Measurements from ENCODE around the gene ZNF396.

ZNF396 gene

GRCh38 chr18:35376742-35377695 is at the start of gene ZNF396:
Gene ZNF396, minus strand, starts transcription at chr18:35377337. Its CDS starts 3,045 bp downstream, at chr18:35374292.
- H3K9me3 Mint-ChIP-seq: no peaks in the 10 kb centered on the region
- H3K27me3 Mint-ChIP-seq: no peaks in the 10 kb centered on the region
- peaks cover 5% of the 10 kb centered on the region for H3K4me1 Mint-ChIP-seq
- peaks cover 6% of the 10 kb centered on the region for H3K36me3 Mint-ChIP-seq (ENCODE audit: insufficient read depth)
- peak within 1 kb of the TSS; percentile 76 for H3K27ac Mint-ChIP-seq (ENCODE audit: low read depth)
- peak; percentile 70 for ATAC-seq (replicated peaks; ENCODE audit: extremely low read depth, poor library complexity, severe bottlenecking)
- peak within 1 kb of the TSS; percentile 85 for H3K4me3 Mint-ChIP-seq
- peak; percentile 31 to 49 for DNase-seq (ENCODE audit: low spot score in 2 of 2)

GRCh38 chr18:35426786-35427185 is 49.6 kb upstream of the ZNF396 start:
- H3K27ac Mint-ChIP-seq (ENCODE audit: low read depth): no peak overlapping the region
- ATAC-seq (replicated peaks; ENCODE audit: extremely low read depth, poor library complexity, severe bottlenecking): no peak
- no peaks in the 10 kb centered on the region for H3K9me3 Mint-ChIP-seq
- H3K4me1 Mint-ChIP-seq: no peaks in the 10 kb centered on the region
- DNase-seq (ENCODE audit: low spot score in 2 of 2): no peak
- H3K4me3 Mint-ChIP-seq: no peak overlapping the region
- no peaks in the 10 kb centered on the region for H3K36me3 Mint-ChIP-seq (ENCODE audit: insufficient read depth)
- H3K27me3 Mint-ChIP-seq: peaks cover 9% of the 10 kb centered on the region

GRCh38 chr18:35424356-35424755 is 47.2 kb upstream of the ZNF396 start:
- Mint-ChIP-seq H3K4me3 (no peak overlapping the region), H3K36me3 (ENCODE audit: insufficient read depth) (no peaks in the 10 kb centered on the region), H3K9me3 (no peaks in the 10 kb centered on the region), H3K4me1 (no peaks in the 10 kb centered on the region), H3K27me3 (peaks cover 9% of the 10 kb centered on the region), H3K27ac (ENCODE audit: low read depth) (no peak overlapping the region)
- DNase-seq (ENCODE audit: low spot score in 2 of 2): no peak
- ATAC-seq (replicated peaks; ENCODE audit: extremely low read depth, poor library complexity, severe bottlenecking): no peak

GRCh38 chr18:35422237-35422636 is 45.1 kb upstream of the ZNF396 start:
- H3K27ac Mint-ChIP-seq (ENCODE audit: low read depth): no peak overlapping the region
- H3K4me3 Mint-ChIP-seq: no peak overlapping the region
- no peaks in the 10 kb centered on the region for H3K36me3 Mint-ChIP-seq (ENCODE audit: insufficient read depth)
- DNase-seq (ENCODE audit: low spot score in 2 of 2): no peak
- peaks cover 1% of the 10 kb centered on the region for H3K9me3 Mint-ChIP-seq
- H3K4me1 Mint-ChIP-seq: no peaks in the 10 kb centered on the region
- ATAC-seq (replicated peaks; ENCODE audit: extremely low read depth, poor library complexity, severe bottlenecking): no peak
- peaks cover 9% of the 10 kb centered on the region for H3K27me3 Mint-ChIP-seq

GRCh38 chr18:35418610-35419009 is 41.5 kb upstream of the ZNF396 start:
- no peak overlapping the region for H3K27ac Mint-ChIP-seq (ENCODE audit: low read depth)
- no peak overlapping the region for H3K4me3 Mint-ChIP-seq
- peaks cover 4% of the 10 kb centered on the region for H3K9me3 Mint-ChIP-seq
- ATAC-seq (replicated peaks; ENCODE audit: extremely low read depth, poor library complexity, severe bottlenecking) (no peak), DNase-seq (ENCODE audit: low spot score in 2 of 2) (no peak)
- H3K36me3 Mint-ChIP-seq (ENCODE audit: insufficient read depth): no peaks in the 10 kb centered on the region
- peaks cover 9% of the 10 kb centered on the region for H3K4me1 Mint-ChIP-seq
- H3K27me3 Mint-ChIP-seq: no peaks in the 10 kb centered on the region

GRCh38 chr18:35417223-35417622 is 40.1 kb upstream of the ZNF396 start:
- Mint-ChIP-seq H3K27me3 (no peaks in the 10 kb centered on the region), H3K27ac (ENCODE audit: low read depth) (no peak overlapping the region), H3K4me3 (no peak overlapping the region), H3K4me1 (peaks cover 15% of the 10 kb centered on the region), H3K36me3 (ENCODE audit: insufficient read depth) (no peaks in the 10 kb centered on the region), H3K9me3 (peaks cover 4% of the 10 kb centered on the region)
- ATAC-seq (replicated peaks; ENCODE audit: extremely low read depth, poor library complexity, severe bottlenecking) (no peak), DNase-seq (ENCODE audit: low spot score in 2 of 2) (no peak)

- Mint-ChIP-seq H3K36me3 (ENCODE audit: insufficient read depth) (no peaks in the 10 kb centered on the region), H3K9me3 (peaks cover 4% of the 10 kb centered on the region), H3K27ac (ENCODE audit: low read depth) (no peak overlapping the region), H3K4me1 (peaks cover 17% of the 10 kb centered on the region), H3K27me3 (no peaks in the 10 kb centered on the region), H3K4me3 (no peak overlapping the region)
- DNase-seq (ENCODE audit: low spot score in 2 of 2) (no peak), ATAC-seq (replicated peaks; ENCODE audit: extremely low read depth, poor library complexity, severe bottlenecking) (no peak)
Measured at GRCh38 chr18:35415511-35416073, 38.5 kb upstream of the ZNF396 start.

GRCh38 chr18:35413163-35413511 is 36.0 kb upstream of the ZNF396 start:
- no peaks in the 10 kb centered on the region for H3K36me3 Mint-ChIP-seq (ENCODE audit: insufficient read depth)
- DNase-seq (ENCODE audit: low spot score in 2 of 2) (no peak), ATAC-seq (replicated peaks; ENCODE audit: extremely low read depth, poor library complexity, severe bottlenecking) (no peak)
- peaks cover 17% of the 10 kb centered on the region for H3K4me1 Mint-ChIP-seq
- peak overlapping the region; percentile 39 for H3K27ac Mint-ChIP-seq (ENCODE audit: low read depth)
- no peaks in the 10 kb centered on the region for H3K27me3 Mint-ChIP-seq
- H3K4me3 Mint-ChIP-seq: no peak overlapping the region
- peaks cover 4% of the 10 kb centered on the region for H3K9me3 Mint-ChIP-seq

- ATAC-seq (replicated peaks; ENCODE audit: extremely low read depth, poor library complexity, severe bottlenecking) (no peak), DNase-seq (ENCODE audit: low spot score in 2 of 2) (no peak)
- Mint-ChIP-seq H3K36me3 (ENCODE audit: insufficient read depth) (no peaks in the 10 kb centered on the region), H3K27me3 (no peaks in the 10 kb centered on the region), H3K4me3 (no peak overlapping the region), H3K9me3 (no peaks in the 10 kb centered on the region), H3K27ac (ENCODE audit: low read depth) (peak overlapping the region; percentile 39), H3K4me1 (peaks cover 17% of the 10 kb centered on the region)
Measured at GRCh38 chr18:35411625-35412351, 34.7 kb upstream of the ZNF396 start.

GRCh38 chr18:35410561-35410960 is 33.4 kb upstream of the ZNF396 start:
- no peak overlapping the region for H3K4me3 Mint-ChIP-seq
- no peaks in the 10 kb centered on the region for H3K27me3 Mint-ChIP-seq
- ATAC-seq (replicated peaks; ENCODE audit: extremely low read depth, poor library complexity, severe bottlenecking) (no peak), DNase-seq (ENCODE audit: low spot score in 2 of 2) (no peak)
- peaks cover 11% of the 10 kb centered on the region for H3K4me1 Mint-ChIP-seq
- no peaks in the 10 kb centered on the region for H3K36me3 Mint-ChIP-seq (ENCODE audit: insufficient read depth)
- H3K9me3 Mint-ChIP-seq: no peaks in the 10 kb centered on the region
- H3K27ac Mint-ChIP-seq (ENCODE audit: low read depth): no peak overlapping the region

- Mint-ChIP-seq H3K27ac (ENCODE audit: low read depth) (no peak overlapping the region), H3K4me1 (peaks cover 8% of the 10 kb centered on the region)
Measured at GRCh38 chr18:35409911-35410310, 32.8 kb upstream of the ZNF396 start.

GRCh38 chr18:35408843-35409261 is 31.7 kb upstream of the ZNF396 start:
- no peak for ATAC-seq (replicated peaks; ENCODE audit: extremely low read depth, poor library complexity, severe bottlenecking)
- H3K4me1 Mint-ChIP-seq: peaks cover 8% of the 10 kb centered on the region
- H3K36me3 Mint-ChIP-seq (ENCODE audit: insufficient read depth): no peaks in the 10 kb centered on the region
- H3K27me3 Mint-ChIP-seq: no peaks in the 10 kb centered on the region
- no peak overlapping the region for H3K27ac Mint-ChIP-seq (ENCODE audit: low read depth)
- no peaks in the 10 kb centered on the region for H3K9me3 Mint-ChIP-seq
- no peak for DNase-seq (ENCODE audit: low spot score in 2 of 2)
- no peak overlapping the region for H3K4me3 Mint-ChIP-seq

More at GRCh38 chr18:35409911-35410310, 32.8 kb upstream of the ZNF396 start:
- no peak for DNase-seq (ENCODE audit: low spot score in 2 of 2)
- Mint-ChIP-seq H3K36me3 (ENCODE audit: insufficient read depth) (no peaks in the 10 kb centered on the region), H3K4me3 (no peak overlapping the region), H3K9me3 (no peaks in the 10 kb centered on the region), H3K27me3 (no peaks in the 10 kb centered on the region)
- no peak for ATAC-seq (replicated peaks; ENCODE audit: extremely low read depth, poor library complexity, severe bottlenecking)

Data from central memory CD8-positive, alpha-beta T cell (primary cell).